ENCODE data around the gene TMEM50B. TPM values are rescaled to one million over a fixed set of nuclear protein-coding genes. Genes with fewer than 3 reads are reported as not detected.
"Not testable (repeated sequence)": the region's sequence is repeated elsewhere in the genome, so short reads cannot be mapped to it uniquely, and the experiment has no call there.

Gene TMEM50B
- total and polyA plus RNA-seq, 5 donors = 37.0 to 49.3 (median 40.7) TPM

DNA sequence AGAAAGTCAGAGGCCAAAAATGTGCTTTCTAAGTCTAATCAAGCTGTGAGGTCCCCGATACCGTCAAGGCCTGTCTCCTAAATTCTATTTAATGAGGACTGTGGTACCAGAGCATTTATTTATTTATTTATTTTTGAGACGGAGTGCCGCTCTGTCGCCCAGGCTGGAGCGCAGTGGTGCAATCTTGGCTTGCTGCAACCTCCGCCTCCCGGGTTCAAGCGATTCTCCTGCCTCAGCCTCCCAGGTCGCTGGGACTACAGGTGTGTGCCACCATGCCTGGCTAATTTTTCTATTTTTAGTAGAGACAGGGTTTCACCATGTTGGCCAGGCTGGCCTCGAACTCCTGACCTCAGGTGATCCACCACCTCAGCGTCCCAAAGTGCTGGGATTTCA, 67.3 kb downstream of the TMEM50B start:
- H3K4me1 ChIP-seq (ENCODE audit: control insufficient read depth, insufficient read depth, low read length); DNase-seq; H3K27me3 ChIP-seq (ENCODE audit: control insufficient read depth, insufficient read depth); H3K27ac ChIP-seq (ENCODE audit: low read length); intact Hi-C loops (cut with DNase I); H3K4me3 ChIP-seq (ENCODE audit: low read length); ATAC-seq; H3K9me3 ChIP-seq (ENCODE audit: control insufficient read depth, low read length): not testable (repeated sequence)
- WGBS = 93% methylated on average over 12 of the region's 12 CpGs

DNA sequence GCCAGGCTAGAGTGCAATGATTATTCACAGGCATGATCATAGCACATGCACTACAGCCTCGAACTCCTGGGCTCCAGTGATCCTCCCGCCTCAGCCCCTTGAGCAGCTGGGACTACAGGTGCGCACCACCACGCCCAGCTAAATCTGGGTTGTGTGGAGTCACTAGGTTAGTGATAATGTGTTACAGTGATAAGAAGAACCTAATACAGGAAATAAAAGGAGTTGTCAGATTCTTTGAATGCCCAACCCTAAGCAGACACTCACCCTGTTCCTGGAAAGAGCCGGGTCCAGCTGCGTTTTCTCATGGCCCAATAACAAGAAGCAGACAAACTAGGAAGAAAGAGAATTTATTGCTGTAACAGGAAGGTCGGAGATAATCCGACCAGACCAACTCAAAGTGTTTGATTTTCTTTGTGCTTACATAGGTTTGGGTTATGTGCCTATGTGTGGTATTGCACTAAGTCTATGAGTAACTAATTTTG, 67.8 kb downstream of the TMEM50B start:
- WGBS = 67% methylated on average over 8 of the region's 8 CpGs
- Histone ChIP-seq H3K4me3 (ENCODE audit: low read length) (no peak overlapping the region), H3K4me1 (ENCODE audit: control insufficient read depth, insufficient read depth, low read length) (no peaks in the 10 kb centered on the region), H3K27ac (ENCODE audit: low read length) (no peak overlapping the region), H3K27me3 (ENCODE audit: control insufficient read depth, insufficient read depth) (no peaks in the 10 kb centered on the region), H3K9me3 (ENCODE audit: control insufficient read depth, low read length) (no peaks in the 10 kb centered on the region)
- no peak for DNase-seq
- peak; percentile 19 to 29 for ATAC-seq
- intact Hi-C loops (cut with DNase I) = no loop called here

DNA sequence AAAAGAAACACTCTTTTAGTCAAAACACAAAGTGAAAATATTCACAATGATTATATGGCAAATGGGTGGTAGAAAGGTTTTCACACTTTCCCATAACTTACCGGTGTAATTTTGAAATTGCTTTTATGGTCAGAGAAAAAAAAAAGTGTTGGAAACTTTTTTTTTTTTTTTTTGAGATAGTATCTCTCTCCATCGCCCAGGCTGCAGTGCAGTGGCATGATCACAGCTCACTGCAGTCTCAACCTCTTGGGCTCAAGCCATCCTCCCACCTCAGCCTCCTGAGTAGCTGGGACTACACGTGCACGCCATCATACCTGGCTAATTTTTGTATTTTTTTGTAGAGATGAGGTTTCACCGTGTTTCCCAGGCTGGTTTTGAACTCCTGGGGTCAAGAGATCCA, 73.3 kb downstream of the TMEM50B start:
- H3K9me3 ChIP-seq (ENCODE audit: control insufficient read depth, low read length) = no peaks in the 10 kb centered on the region
- no peak for ATAC-seq
- WGBS = 61% methylated on average over 5 of the region's 5 CpGs
- peaks cover 9% of the 10 kb centered on the region for H3K4me1 ChIP-seq (ENCODE audit: control insufficient read depth, insufficient read depth, low read length)
- intact Hi-C loops (cut with DNase I) = no loop called here
- H3K27me3 ChIP-seq (ENCODE audit: control insufficient read depth, insufficient read depth) = no peaks in the 10 kb centered on the region
- H3K27ac ChIP-seq (ENCODE audit: low read length) = no peak overlapping the region
- DNase-seq = no peak
- H3K4me3 ChIP-seq (ENCODE audit: low read length) = no peak overlapping the region

- 3% methylated on average over 47 of the region's 47 CpGs for WGBS
- peak overlapping the region; percentile 21 for H3K27ac ChIP-seq (ENCODE audit: low read length)
- peaks cover 9% of the 10 kb centered on the region for H3K4me1 ChIP-seq (ENCODE audit: control insufficient read depth, insufficient read depth, low read length)
- intact Hi-C loops (cut with DNase I) = no loop called here
- DNase-seq (peak; percentile 67 to 90 (median 90)), ATAC-seq (peak; percentile 68 to 76)
- no peaks in the 10 kb centered on the region for H3K9me3 ChIP-seq (ENCODE audit: control insufficient read depth, low read length)
- H3K4me3 ChIP-seq (ENCODE audit: low read length) = peak overlapping the region; percentile 84
- no peaks in the 10 kb centered on the region for H3K27me3 ChIP-seq (ENCODE audit: control insufficient read depth, insufficient read depth)
Observed at GRCh38 chr21:33403786-33404585, 75.8 kb downstream of the TMEM50B start.

DNA sequence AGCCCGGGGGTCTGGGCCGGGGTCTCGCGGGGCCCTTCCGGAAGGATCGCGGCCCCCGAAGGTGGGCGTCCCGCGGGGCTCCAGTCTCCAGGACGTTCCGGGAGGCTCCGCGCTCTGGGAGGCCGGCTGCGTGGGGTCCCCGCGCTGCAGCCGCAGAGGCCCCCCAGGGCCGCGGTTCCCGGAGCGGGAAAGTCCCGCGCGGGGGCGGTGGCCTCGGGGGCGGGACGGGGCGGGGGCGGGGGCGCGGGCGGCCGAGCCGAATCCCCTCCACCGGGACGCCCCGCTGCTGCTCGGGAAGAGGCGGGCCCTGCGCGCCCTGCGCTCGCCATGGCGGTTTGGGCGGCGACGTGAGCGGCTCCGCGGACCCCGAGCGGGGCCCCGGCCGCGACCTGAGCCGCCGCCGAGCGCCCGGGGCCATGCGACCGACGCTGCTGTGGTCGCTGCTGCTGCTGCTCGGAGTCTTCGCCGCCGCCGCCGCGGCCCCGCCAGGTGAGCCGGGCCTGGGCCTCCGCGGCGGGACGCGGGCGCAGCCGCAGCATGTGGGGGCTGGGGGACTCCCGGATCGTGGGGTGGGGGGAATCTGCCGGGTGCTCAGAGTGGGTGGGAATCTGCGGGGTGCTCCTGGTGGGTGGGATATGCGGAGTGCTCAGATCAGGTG, 76.5 kb downstream of the TMEM50B start, which contains the start of gene IFNGR2:
TSS of gene IFNGR2 (plus strand) at position 286 of the 658 bp plus-strand sequence. CDS start at position 417, 131 bp downstream.
- DNase-seq = peak; percentile 50 to 84 (median 84)
- peak; percentile 66 to 77 for ATAC-seq
- WGBS = under 1% methylated on average over 89 of the region's 89 CpGs
- Histone ChIP-seq H3K9me3 (ENCODE audit: control insufficient read depth, low read length) (no peaks in the 10 kb centered on the region), H3K4me1 (ENCODE audit: control insufficient read depth, insufficient read depth, low read length) (peaks cover 9% of the 10 kb centered on the region), H3K4me3 (ENCODE audit: low read length) (peak within 1 kb of the TSS; percentile 84), H3K27me3 (ENCODE audit: control insufficient read depth, insufficient read depth) (no peaks in the 10 kb centered on the region), H3K27ac (ENCODE audit: low read length) (peak within 1 kb of the TSS; percentile 57)
- intact Hi-C loops (cut with DNase I) = no loop called here

GRCh38 chr21:33402001-33402979, 77.5 kb downstream of the TMEM50B start:
- peak overlapping the region; percentile 57 for H3K27ac ChIP-seq (ENCODE audit: low read length)
- WGBS = 45% methylated on average over 45 of the region's 45 CpGs
- ATAC-seq = peak; percentile 69 to 70
- peak overlapping the region; percentile 84 for H3K4me3 ChIP-seq (ENCODE audit: low read length)
- peak; percentile 74 to 87 (median 87) for DNase-seq
- no peaks in the 10 kb centered on the region for H3K27me3 ChIP-seq (ENCODE audit: control insufficient read depth, insufficient read depth)
- H3K9me3 ChIP-seq (ENCODE audit: control insufficient read depth, low read length) = no peaks in the 10 kb centered on the region
- peaks cover 9% of the 10 kb centered on the region for H3K4me1 ChIP-seq (ENCODE audit: control insufficient read depth, insufficient read depth, low read length)
- intact Hi-C loops (cut with DNase I) = no loop called here

- no peaks in the 10 kb centered on the region for H3K9me3 ChIP-seq (ENCODE audit: control insufficient read depth, low read length)
- intact Hi-C loops (cut with DNase I) = no loop called here
- H3K27me3 ChIP-seq (ENCODE audit: control insufficient read depth, insufficient read depth) = no peaks in the 10 kb centered on the region
- peaks cover 9% of the 10 kb centered on the region for H3K4me1 ChIP-seq (ENCODE audit: control insufficient read depth, insufficient read depth, low read length)
- DNase-seq (no peak), ATAC-seq (no peak)
- H3K4me3 ChIP-seq (ENCODE audit: low read length) = no peak overlapping the region
- H3K27ac ChIP-seq (ENCODE audit: low read length) = no peak overlapping the region
- 78% methylated on average over 6 of the region's 6 CpGs for WGBS
Observed at GRCh38 chr21:33401630-33401992, 78.2 kb downstream of the TMEM50B start.

Other genes with a start within 250 kb of the TMEM50B start
- gene IL10RB, start 213.6 kb downstream of the TMEM50B start, total RNA-seq = 10 to 100 TPM in 3 of 4 donors, 1 to 10 TPM in 1; 9.8 to 11.9 (median 11.3) TPM
- 11.6 TPM for gene IL10RB, start 213.6 kb downstream of the TMEM50B start, polyA plus RNA-seq
- gene IFNAR1, start 155.0 kb downstream of the TMEM50B start, total RNA-seq = 10 to 100 TPM; 24.0 to 28.7 (median 26.5) TPM
- 9.6 TPM for gene IFNAR1, start 155.0 kb downstream of the TMEM50B start, polyA plus RNA-seq
- gene IFNGR2, start 76.6 kb downstream of the TMEM50B start, total RNA-seq = 10 to 100 TPM; 37.5 to 47.4 (median 42.2) TPM
- gene IFNGR2, start 76.6 kb downstream of the TMEM50B start, polyA plus RNA-seq = 37.4 TPM
- gene DNAJC28, start 11.7 kb upstream of the TMEM50B start, total RNA-seq = 1 to 10 TPM; 3.8 to 6.0 (median 5.7) TPM
- gene DNAJC28, start 11.7 kb upstream of the TMEM50B start, polyA plus RNA-seq = 6.2 TPM
- gene GART, start 62.1 kb upstream of the TMEM50B start, total RNA-seq = 10 to 100 TPM; 28.6 to 47.4 (median 31.3) TPM
- gene GART, start 62.1 kb upstream of the TMEM50B start, polyA plus RNA-seq = 12.7 TPM
- 100 to 1,000 TPM; 162 to 204 (median 178) TPM for gene SON, start 63.1 kb upstream of the TMEM50B start, total RNA-seq
- gene SON, start 63.1 kb upstream of the TMEM50B start, polyA plus RNA-seq = 91.2 TPM
- 1 to 10 TPM; 4.2 to 5.9 (median 5.4) TPM for gene DONSON, start 108.7 kb upstream of the TMEM50B start, total RNA-seq
- gene DONSON, start 108.7 kb upstream of the TMEM50B start, polyA plus RNA-seq = 3.9 TPM
- 10 to 100 TPM; 25.0 to 37.5 (median 32.3) TPM for gene CRYZL1, start 161.8 kb upstream of the TMEM50B start, total RNA-seq
- 26.7 TPM for gene CRYZL1, start 161.8 kb upstream of the TMEM50B start, polyA plus RNA-seq
- gene ITSN1, start 162.5 kb upstream of the TMEM50B start, total RNA-seq = 10 to 100 TPM; 63.4 to 83.6 (median 70.6) TPM
- 32.8 TPM for gene ITSN1, start 162.5 kb upstream of the TMEM50B start, polyA plus RNA-seq

All from right cardiac atrium (tissue), 5 donors.